HG03442 (cell line): ENCODE data around the gene LMAN1.

ENCODE experiments used
- ATAC-seq: cut with Tn5 transposase; IDR thresholded peaks from one replicate; pipeline ENCODE4 v1.9.1; 2021; ENCODE audit warnings: mild to moderate bottlenecking, moderate library complexity; ENCODE audit not compliant: unreplicated experiment

Gene LMAN1

DNA sequence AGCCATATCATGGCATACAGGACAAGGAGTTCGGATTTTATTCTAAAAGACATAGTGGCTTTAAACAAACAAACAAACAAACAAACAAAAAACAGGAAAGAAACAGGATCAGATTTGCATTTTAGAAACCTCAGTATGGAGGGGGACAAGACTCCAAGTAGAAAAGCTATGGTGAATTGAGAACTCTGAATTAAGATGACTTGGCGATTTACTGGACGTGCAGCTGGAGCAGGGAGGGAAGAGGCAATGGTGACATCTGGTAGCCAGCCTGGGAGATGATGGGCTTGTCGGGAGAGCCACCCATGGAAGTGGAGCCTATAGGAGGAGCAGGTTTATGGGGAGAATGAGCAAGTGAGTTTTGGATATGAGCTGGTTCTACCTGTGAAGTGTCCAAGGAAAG is 53.8 kb downstream of the LMAN1 start:
- no peak for ATAC-seq

DNA sequence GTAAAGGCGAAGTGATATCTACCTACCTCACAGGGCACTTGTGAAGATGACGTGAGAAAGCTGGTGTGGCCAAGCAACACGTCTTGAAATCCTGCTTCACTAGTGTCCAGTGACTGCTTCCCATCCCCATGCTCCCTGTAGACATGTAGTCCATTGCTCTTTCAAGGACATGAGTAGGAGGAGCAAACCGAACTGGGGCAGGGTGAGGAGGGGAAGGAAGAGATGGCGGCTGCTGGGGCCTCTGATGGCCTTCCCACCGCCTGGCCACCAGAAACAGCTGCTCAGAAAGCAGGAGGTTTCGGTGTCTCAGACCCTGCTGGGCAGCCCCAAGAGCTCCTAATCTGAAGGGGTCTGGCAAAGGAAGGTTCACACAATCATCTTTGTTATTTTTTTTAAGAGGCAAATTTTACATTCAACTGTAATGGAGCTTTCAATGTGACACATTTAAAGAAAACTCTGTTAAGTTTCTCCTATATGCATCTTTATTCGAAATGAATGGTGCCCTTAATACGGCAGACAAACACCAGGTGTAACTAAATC is 55.3 kb downstream of the LMAN1 start:
- no peak for ATAC-seq

DNA sequence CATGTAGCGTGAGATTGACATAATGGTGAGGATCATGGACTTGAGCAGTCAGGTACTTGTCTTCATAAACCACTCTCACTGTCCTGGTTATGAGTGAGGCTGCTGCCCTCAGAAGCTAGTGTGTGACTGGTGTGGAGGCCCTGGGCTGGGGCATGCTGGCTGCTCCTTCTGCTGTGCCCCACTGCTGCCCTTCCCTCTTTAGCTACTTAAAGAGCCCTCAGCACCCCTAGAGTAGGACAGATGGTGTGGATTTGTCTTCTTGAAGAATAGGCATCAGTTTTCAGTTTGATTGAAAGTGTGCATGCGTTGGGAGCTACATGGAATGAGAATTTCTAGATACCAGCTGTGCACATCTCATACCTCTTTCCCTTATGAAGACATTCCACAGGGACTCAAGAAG is 56.1 kb downstream of the LMAN1 start:
- ATAC-seq = no peak

DNA sequence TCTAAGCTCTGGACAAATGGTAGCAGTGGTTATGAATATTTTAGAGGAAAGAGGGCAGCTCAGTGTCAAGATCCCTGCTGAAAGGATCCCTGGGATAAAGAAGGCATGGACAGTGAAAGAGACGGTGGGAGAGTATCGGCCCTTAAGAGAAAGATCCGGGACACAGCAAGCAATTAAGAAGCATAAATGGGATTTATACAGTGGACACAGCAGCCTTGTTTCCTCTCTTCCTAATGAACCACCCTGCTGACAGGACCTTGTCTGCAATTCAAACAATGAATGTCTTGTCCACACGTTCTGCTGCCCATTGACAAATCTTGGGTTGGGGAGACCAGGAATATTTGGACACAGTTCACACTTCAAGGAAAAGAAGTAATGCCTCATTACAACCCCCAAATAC is 57.1 kb downstream of the LMAN1 start:
- no peak for ATAC-seq

DNA sequence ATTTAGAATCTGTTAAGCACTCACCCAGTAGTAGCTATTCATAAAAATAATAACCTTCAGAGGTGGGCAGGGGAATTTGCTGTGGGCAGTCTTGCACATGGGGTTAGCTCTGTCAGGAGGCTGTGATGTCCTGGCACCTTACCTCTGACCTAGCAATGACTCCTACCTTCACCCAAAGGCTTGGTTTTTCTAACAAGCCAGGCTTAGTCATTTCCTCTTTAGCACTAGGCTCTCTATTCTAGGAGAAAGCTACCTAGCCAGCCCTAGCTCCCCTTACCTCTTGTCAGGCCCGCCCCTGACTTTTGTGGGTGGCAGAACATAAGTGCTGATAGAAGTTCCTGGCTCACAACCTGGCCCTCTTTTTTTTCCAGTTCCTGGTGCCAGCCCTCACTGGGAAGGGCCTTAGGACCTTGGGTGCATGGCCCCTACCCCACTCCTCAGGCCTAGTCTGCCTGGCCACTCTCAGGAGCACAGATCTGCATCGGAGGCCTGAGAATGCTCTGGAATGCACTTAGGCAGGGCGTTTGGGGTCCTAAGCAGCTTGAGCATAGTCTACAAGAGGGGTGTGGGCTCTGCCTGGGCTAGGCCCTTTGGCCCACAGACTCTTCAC is 58.3 kb downstream of the LMAN1 start:
- no peak for ATAC-seq

DNA sequence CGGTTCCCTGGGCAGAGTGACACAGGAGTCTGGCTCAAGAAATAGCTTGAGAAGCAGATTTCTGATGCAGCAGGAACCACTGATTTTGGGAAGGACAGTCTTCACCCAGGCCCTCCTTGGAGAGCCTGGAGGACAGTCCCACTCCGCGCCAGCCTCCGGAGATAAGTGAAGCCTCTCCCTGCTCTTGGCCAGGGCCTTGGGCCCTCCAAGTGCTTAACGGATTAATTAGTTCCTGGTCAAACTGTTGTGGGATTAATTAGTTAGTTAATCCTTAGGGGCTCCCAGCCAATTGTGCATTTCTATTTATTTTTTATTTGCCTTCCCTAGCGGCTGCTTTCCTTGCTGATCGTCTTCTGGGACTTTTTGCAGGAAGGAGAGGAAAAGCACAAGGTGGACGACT is 60.2 kb downstream of the LMAN1 start:
- ATAC-seq = no peak

DNA sequence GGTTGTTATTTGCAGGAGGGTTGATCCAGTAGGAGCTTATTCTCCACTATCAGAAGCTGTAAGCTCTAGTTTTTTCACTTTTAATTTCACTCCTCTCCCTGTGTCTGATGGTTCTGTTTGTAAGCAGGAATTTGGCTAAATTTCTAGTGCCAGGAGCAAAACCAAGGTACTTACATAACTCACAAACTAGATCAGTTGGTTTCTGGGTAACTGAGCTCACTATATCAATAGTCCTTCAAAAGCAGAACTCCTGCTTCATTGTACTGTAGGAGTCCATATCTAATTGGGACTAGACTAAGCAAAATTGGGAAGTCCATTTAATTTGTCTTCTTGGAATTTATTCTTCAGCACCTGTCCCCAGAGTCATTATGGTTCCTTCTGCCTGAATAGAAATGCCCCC is 65.7 kb downstream of the LMAN1 start:
- no peak for ATAC-seq

DNA sequence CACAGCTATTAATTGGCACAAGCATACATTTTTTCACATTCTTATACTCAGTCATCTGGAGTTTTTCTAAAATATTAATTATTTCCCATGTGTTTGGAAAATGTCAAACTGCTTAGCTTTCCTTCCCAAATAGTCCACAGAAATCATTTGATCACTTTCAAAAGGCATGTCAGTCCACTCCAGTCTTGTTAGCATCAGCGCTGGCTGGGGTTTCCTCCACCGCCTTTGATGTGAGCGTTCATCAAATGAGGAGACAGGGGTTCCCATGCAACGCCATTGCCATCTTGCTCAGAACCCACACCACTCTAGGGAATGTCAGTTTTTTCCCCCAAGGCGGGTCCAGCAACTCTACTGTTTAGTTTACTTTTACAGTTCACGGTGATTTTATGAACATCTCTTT is 72.7 kb downstream of the LMAN1 start:
- ATAC-seq = no peak

DNA sequence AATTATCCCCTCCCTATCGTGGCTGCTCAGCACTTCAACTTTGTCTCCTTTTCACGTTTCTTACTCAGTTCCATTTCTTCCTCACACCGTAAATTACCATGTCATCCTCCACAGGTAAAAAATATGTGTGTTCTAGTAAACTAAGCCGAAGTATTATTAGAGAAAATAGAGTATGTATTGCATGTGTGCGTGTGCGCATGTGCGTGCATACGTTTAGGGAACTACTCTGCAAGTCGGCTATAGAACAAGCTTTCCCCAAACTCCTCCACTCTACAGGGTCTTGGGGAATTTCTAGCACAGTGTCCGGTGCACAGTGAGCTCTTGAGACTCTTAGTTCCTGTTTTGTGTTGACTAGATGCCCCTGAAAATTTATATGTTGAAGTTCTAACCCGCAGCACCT is 76.7 kb downstream of the LMAN1 start:
- ATAC-seq = no peak

DNA sequence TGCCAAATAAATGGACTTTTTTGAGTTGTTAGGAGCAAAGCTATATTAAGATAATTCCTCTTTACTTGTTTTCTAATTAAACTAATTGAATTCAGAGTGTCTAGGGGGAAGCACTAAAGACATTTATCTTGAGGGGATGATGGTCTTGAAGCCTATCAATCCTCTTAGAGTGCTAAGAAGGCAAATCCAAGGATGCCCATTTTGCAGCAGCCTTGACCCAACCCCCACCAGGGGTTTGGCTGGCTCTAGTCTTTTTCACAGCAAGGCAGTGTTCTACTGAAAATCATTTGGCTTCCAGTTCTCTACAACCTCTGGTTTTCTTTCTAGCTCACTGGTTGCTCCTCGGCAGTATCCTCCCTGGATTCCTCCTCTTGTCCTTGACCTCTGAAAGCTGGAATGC is 79.3 kb downstream of the LMAN1 start:
- no peak for ATAC-seq

DNA sequence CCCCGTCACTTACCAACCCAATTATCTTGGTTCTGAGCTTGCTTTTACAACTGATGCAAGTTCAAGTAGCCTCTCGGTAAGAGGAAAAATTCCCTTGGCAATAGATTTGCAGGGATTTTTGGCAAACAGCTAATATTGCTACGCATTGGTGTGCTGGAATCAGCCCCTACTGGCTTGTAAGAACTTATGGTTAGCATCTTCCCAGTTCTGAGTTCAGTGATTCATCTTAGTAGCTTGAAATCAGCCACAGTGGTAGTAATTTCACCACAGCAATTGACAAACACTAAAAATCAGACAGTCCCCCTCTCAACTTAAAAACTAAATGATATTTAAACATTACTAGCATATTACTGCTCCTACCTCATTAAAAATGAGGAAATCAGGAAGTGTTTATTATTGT is 79.9 kb downstream of the LMAN1 start:
- ATAC-seq = no peak

DNA sequence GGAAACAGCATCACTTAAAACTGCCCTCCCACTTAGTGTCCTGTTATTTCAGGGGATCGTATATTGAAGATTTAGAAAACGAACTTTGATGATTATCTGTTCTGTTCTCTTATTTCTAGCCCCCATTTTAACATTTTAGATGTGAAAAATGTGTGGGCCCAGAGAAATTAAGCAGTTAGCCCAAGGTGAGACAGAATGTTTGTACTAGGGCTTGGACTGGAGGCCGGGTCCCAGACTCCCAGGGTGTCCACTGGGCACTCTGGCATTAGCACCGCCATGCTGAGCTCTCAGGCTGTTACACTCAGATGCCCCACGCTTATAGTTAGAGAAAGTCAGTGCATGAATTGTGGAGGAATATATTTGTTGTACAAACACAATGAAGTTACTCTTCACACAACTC is 80.3 kb downstream of the LMAN1 start:
- ATAC-seq = no peak
